ENCODE results near the gene ROGDI. TPM values are rescaled to one million over a fixed set of nuclear protein-coding genes. Genes with fewer than 3 reads are reported as not detected.

The ROGDI gene
- total RNA-seq, 3 donors from 2014 or later (not counting 1 experiment from before 2014, with no cell fraction given) = 6.6 to 15.5 (median 7.5) TPM

DNA sequence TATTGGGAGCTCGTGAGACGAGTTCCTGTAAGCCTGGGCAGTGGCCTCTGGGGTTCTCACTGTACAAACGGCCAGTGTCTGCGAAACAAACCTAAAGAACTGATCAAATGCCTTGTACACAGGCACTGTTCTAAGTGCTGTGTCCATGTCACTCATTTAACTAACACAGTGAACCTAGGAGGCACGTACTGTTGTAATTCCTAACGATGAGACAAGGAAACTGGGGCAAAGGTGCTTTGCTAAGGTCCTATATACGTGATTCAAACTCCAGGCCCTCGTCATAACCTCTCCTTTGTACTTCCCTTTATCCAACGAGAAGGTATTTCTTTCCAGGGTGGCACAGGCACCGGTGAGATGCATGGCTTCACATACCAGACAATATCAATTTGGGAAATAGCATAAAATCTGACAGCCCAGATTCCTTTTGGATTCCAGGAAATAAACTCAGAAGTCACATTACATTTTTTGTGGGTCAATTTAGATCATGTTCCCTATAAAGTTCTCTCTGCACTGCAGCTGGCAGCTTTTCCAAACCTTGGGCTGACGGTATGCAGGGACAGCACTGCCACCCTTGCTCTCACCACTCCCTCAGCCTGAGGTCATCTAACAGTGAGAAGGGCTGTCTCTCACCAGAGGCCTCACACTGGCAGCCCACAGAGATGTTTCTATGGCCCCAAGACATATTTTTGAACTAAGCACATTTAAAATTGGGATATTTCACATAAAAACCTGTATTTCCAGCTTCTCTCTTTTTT, 26.3 kb upstream of the ROGDI start:
- no peaks in the 10 kb centered on the region for H3K27me3 ChIP-seq (ENCODE audit: control insufficient read depth, insufficient read depth, low read length)
- Mint-ChIP-seq H3K4me3 (no peak overlapping the region), H3K9me3 (no peaks in the 10 kb centered on the region), H3K36me3 (peaks cover 7% of the 10 kb centered on the region), H3K27me3 (ENCODE audit: low read depth in 2 of 2) (no peaks in the 10 kb centered on the region), H3K4me1 (peaks cover 5 to 22% of the 10 kb centered on the region in 2 donors), H3K27ac (no peak overlapping the region)
- no peak overlapping the region for H3K4me3 ChIP-seq (ENCODE audit: low read length)
- no peak overlapping the region for H3K27ac ChIP-seq (ENCODE audit: low read length)
- no peaks in the 10 kb centered on the region for H3K9me3 ChIP-seq (ENCODE audit: control insufficient read depth, insufficient read depth, low read length)
- no peak for TF ChIP-seq CTCF (IDR thresholded peaks at IDR 0.05)
- DNase-seq = no peak
- intact Hi-C loops (cut with micrococcal nuclease) = no loop called here
- no peak for ATAC-seq
- 94% methylated on average over 11 of the region's 11 CpGs for WGBS (ENCODE audit: insufficient coverage)
- peaks cover 61% of the 10 kb centered on the region for H3K36me3 ChIP-seq (ENCODE audit: control insufficient read depth, insufficient read depth, low read length)
- no peaks in the 10 kb centered on the region for H3K4me1 ChIP-seq (ENCODE audit: control insufficient read depth, insufficient read depth, low read length)

- no peak for ATAC-seq
- Histone ChIP-seq H3K4me1 (ENCODE audit: control insufficient read depth, insufficient read depth, low read length) (no peaks in the 10 kb centered on the region), H3K27me3 (ENCODE audit: control insufficient read depth, insufficient read depth, low read length) (no peaks in the 10 kb centered on the region), H3K9me3 (ENCODE audit: control insufficient read depth, insufficient read depth, low read length) (no peaks in the 10 kb centered on the region), H3K4me3 (ENCODE audit: low read length) (no peak overlapping the region), H3K27ac (ENCODE audit: low read length) (no peak overlapping the region), H3K36me3 (ENCODE audit: control insufficient read depth, insufficient read depth, low read length) (peaks cover 59% of the 10 kb centered on the region)
- intact Hi-C loops (cut with micrococcal nuclease) = no loop called here
- Mint-ChIP-seq H3K36me3 (peaks cover 7% of the 10 kb centered on the region), H3K9me3 (no peaks in the 10 kb centered on the region), H3K4me3 (no peak overlapping the region), H3K27me3 (ENCODE audit: low read depth in 2 of 2) (no peaks in the 10 kb centered on the region), H3K27ac (no peak overlapping the region), H3K4me1 (peaks cover 0 to 17% of the 10 kb centered on the region in 2 donors)
- no peak for TF ChIP-seq CTCF (IDR thresholded peaks at IDR 0.05)
- 97% methylated on average over 10 of the region's 10 CpGs for WGBS (ENCODE audit: insufficient coverage)
- no peak for DNase-seq
Measured at GRCh38 chr16:4826980-4827379, 24.5 kb upstream of the ROGDI start.

- Histone ChIP-seq H3K4me3 (ENCODE audit: low read length) (no peak overlapping the region), H3K27me3 (ENCODE audit: control insufficient read depth, insufficient read depth, low read length) (no peaks in the 10 kb centered on the region), H3K4me1 (ENCODE audit: control insufficient read depth, insufficient read depth, low read length) (no peaks in the 10 kb centered on the region), H3K9me3 (ENCODE audit: control insufficient read depth, insufficient read depth, low read length) (no peaks in the 10 kb centered on the region), H3K27ac (ENCODE audit: low read length) (no peak overlapping the region), H3K36me3 (ENCODE audit: control insufficient read depth, insufficient read depth, low read length) (peaks cover 58% of the 10 kb centered on the region)
- TF ChIP-seq CTCF (IDR thresholded peaks at IDR 0.05) = no peak
- 98% methylated on average over 4 of the region's 4 CpGs for WGBS (ENCODE audit: insufficient coverage)
- peaks cover 0 to 17% of the 10 kb centered on the region in 2 donors for H3K4me1 Mint-ChIP-seq
- H3K36me3 Mint-ChIP-seq = peaks cover 7% of the 10 kb centered on the region
- H3K9me3 Mint-ChIP-seq = no peaks in the 10 kb centered on the region
- intact Hi-C loops (cut with micrococcal nuclease) = no loop called here
- ATAC-seq (no peak), DNase-seq (no peak)
- no peak overlapping the region for H3K27ac Mint-ChIP-seq
- no peak overlapping the region for H3K4me3 Mint-ChIP-seq
- H3K27me3 Mint-ChIP-seq (ENCODE audit: low read depth in 2 of 2) = no peaks in the 10 kb centered on the region
Measured at GRCh38 chr16:4826526-4826925, 24.1 kb upstream of the ROGDI start.

GRCh38 chr16:4825196-4825595, 22.8 kb upstream of the ROGDI start:
- Mint-ChIP-seq H3K4me1 (peaks cover 0 to 9% of the 10 kb centered on the region in 2 donors), H3K27ac (peak overlapping the region in 1 of 2 donors; percentile 9), H3K4me3 (no peak overlapping the region), H3K36me3 (peaks cover 7% of the 10 kb centered on the region), H3K27me3 (ENCODE audit: low read depth in 2 of 2) (no peaks in the 10 kb centered on the region), H3K9me3 (no peaks in the 10 kb centered on the region)
- no peaks in the 10 kb centered on the region for H3K27me3 ChIP-seq (ENCODE audit: control insufficient read depth, insufficient read depth, low read length)
- H3K27ac ChIP-seq (ENCODE audit: low read length) = no peak overlapping the region
- H3K4me1 ChIP-seq (ENCODE audit: control insufficient read depth, insufficient read depth, low read length) = no peaks in the 10 kb centered on the region
- 97% methylated on average over 8 of the region's 8 CpGs for WGBS (ENCODE audit: insufficient coverage)
- DNase-seq (no peak), ATAC-seq (no peak)
- H3K36me3 ChIP-seq (ENCODE audit: control insufficient read depth, insufficient read depth, low read length) = peaks cover 57% of the 10 kb centered on the region
- intact Hi-C loops (cut with micrococcal nuclease) = no loop called here
- H3K4me3 ChIP-seq (ENCODE audit: low read length) = no peak overlapping the region
- TF ChIP-seq CTCF (IDR thresholded peaks at IDR 0.05) = no peak
- no peaks in the 10 kb centered on the region for H3K9me3 ChIP-seq (ENCODE audit: control insufficient read depth, insufficient read depth, low read length)
